IMR-90 (cell line): Measurements from ENCODE around the gene SEC24D. TPM values are rescaled to one million over a fixed set of nuclear protein-coding genes. Genes with fewer than 3 reads are reported as not detected.
A peak's percentile ranks its signal among the peaks of the same experiment; 100 is the strongest.

ENCODE experiments used
- ATAC-seq: fragments of 200-7000 bp; cut with Tn5 transposase; 2 replicates; pipeline ENCODE4 v1.9.1; 2020; ENCODE audit warnings: low read depth, mild to moderate bottlenecking, moderate library complexity
- BruUV-seq: library from RNA; stranded (reverse); fragments of 400-500 nt; replicated peaks from 2 replicates; lab custom pipeline; 2021; lab: Mats Ljungman, UMichigan
- CTCF ChIA-PET: fragments of 300-600 bp; formaldehyde crosslinking; extraction: SDS; loops from one replicate; lab custom pipeline; 2021; ENCODE audit warnings: antibody characterized with exemption; lab: Yijun Ruan, JAX
- POLR2A ChIA-PET: fragments of 300-600 bp; sonication (Branson Sonifier 250); formaldehyde crosslinking; loops from one replicate; lab custom pipeline; 2022; ENCODE audit warnings: antibody characterized with exemption; ENCODE audit not compliant: unreplicated experiment; lab: Charles Lee
- DNase-seq: peaks from one replicate; pipeline ENCODE4 v3.0.0; 2013
- H2AFZ ChIP-seq: replicated peaks from 2 replicates; pipeline ENCODE3; 2013; ENCODE audit warnings: low read length, mild to moderate bottlenecking; ENCODE audit not compliant: poor library complexity
- H2AK5ac ChIP-seq: 2 replicates; pipeline ENCODE4 v1.6.1; 2013; ENCODE audit warnings: low read depth, low read length, inconsistent platforms
- H2AK9ac ChIP-seq: replicated peaks from 2 replicates; pipeline ENCODE3; 2013; ENCODE audit warnings: mild to moderate bottlenecking, low read depth, low read length, moderate library complexity; ENCODE audit not compliant: poor library complexity
- H2BK120ac ChIP-seq: 2 replicates; pipeline ENCODE4 v1.6.1; 2013; ENCODE audit warnings: low read depth, low read length, inconsistent platforms
- H2BK15ac ChIP-seq: 3 replicates; pipeline ENCODE4 v1.6.1; 2013; ENCODE audit warnings: low read depth, low read length, inconsistent platforms
- H2BK20ac ChIP-seq: 2 replicates; pipeline ENCODE4 v1.6.1; 2013; ENCODE audit warnings: low read depth, mild to moderate bottlenecking, inconsistent platforms, low read length, moderate library complexity
- H2BK5ac ChIP-seq: 2 replicates; pipeline ENCODE4 v1.6.1; 2013; ENCODE audit warnings: mild to moderate bottlenecking, low read depth, low read length, inconsistent platforms; ENCODE audit not compliant: poor library complexity, severe bottlenecking
- H3K14ac ChIP-seq: replicated peaks from 2 replicates; pipeline ENCODE4 v1.6.1; 2013; ENCODE audit warnings: low read depth, low read length, inconsistent platforms
- H3K18ac ChIP-seq: 2 replicates; pipeline ENCODE4 v1.6.1; 2013; ENCODE audit warnings: low read depth, low read length, control low read depth
- H3K23ac ChIP-seq: 2 replicates; pipeline ENCODE4 v1.6.1; 2013; ENCODE audit warnings: low read depth, low read length, inconsistent platforms
- H3K27ac ChIP-seq: 2 replicates; pipeline ENCODE4 v1.5.1; 2013; ENCODE audit warnings: mild to moderate bottlenecking, control low read depth, low read length; ENCODE audit not compliant: insufficient read depth
- H3K27me3 ChIP-seq: 2 replicates; pipeline ENCODE4 v1.6.1; 2013; ENCODE audit warnings: low read length; ENCODE audit not compliant: control insufficient read depth, insufficient read depth
- H3K36me3 ChIP-seq: 2 replicates; pipeline ENCODE4 v1.6.1; 2013; ENCODE audit warnings: low read length, mixed read lengths; ENCODE audit not compliant: control insufficient read depth, insufficient read depth
- H3K4ac ChIP-seq: 2 replicates; pipeline ENCODE4 v1.6.1; 2013; ENCODE audit warnings: low read depth, low read length, inconsistent platforms
- H3K4me1 ChIP-seq: 2 replicates; pipeline ENCODE4 v1.6.1; 2013; ENCODE audit warnings: low read length, mixed read lengths; ENCODE audit not compliant: control insufficient read depth, insufficient read depth
- H3K4me2 ChIP-seq: 2 replicates; pipeline ENCODE4 v1.6.1; 2013; ENCODE audit warnings: low read depth, mild to moderate bottlenecking, control low read depth, low read length, moderate library complexity
- H3K4me3 ChIP-seq: 2 replicates; pipeline ENCODE4 v1.5.1; 2013; ENCODE audit warnings: low read depth, mild to moderate bottlenecking, control low read depth, low read length, moderate library complexity; ENCODE audit not compliant: insufficient read depth
- H3K56ac ChIP-seq: 2 replicates; pipeline ENCODE4 v1.6.1; 2013; ENCODE audit warnings: low read length, inconsistent platforms; ENCODE audit not compliant: insufficient read depth; ENCODE audit errors: extremely low read depth
- H3K79me1 ChIP-seq, 2 experiments: 2 replicates each; pipeline ENCODE4 v1.6.1; 2013; ENCODE audit warnings: low read length in 2 of 2, inconsistent platforms in 1 of 2, low read depth in 1 of 2
- H3K9ac ChIP-seq: 2 replicates; pipeline ENCODE4 v1.6.1; 2013; ENCODE audit warnings: low read depth, low read length, control low read depth
- H3K9me1 ChIP-seq: 2 replicates; pipeline ENCODE4 v1.6.1; 2013; ENCODE audit warnings: low read length, inconsistent platforms; ENCODE audit not compliant: insufficient read depth
- H3K9me3 ChIP-seq: 2 replicates; pipeline ENCODE4 v1.6.1; 2013; ENCODE audit warnings: low read length; ENCODE audit not compliant: control insufficient read depth, insufficient read depth
- H4K20me1 ChIP-seq: 2 replicates; pipeline ENCODE4 v1.6.1; 2013; ENCODE audit warnings: low read length, inconsistent platforms; ENCODE audit not compliant: insufficient read depth
- H4K5ac ChIP-seq: 2 replicates; pipeline ENCODE4 v1.6.1; 2013; ENCODE audit warnings: mild to moderate bottlenecking, low read depth, low read length, control low read depth
- H4K8ac ChIP-seq, 2 experiments: 2 replicates each; pipeline ENCODE4 v1.6.1; 2013; ENCODE audit warnings: low read depth in 2 of 2, low read length in 2 of 2, control low read depth in 1 of 2, inconsistent platforms in 1 of 2
- H4K91ac ChIP-seq: 2 replicates; pipeline ENCODE4 v1.6.1; 2013; ENCODE audit warnings: low read depth, low read length, inconsistent platforms; ENCODE audit not compliant: insufficient read depth
- MAFK ChIP-seq: IDR thresholded peaks from 2 replicates; pipeline ENCODE4 v1.6.1; 2012; ENCODE audit warnings: low read depth, low read length, improper control_type of control experiment
- USF2 ChIP-seq: fragments of 150-350 bp; IDR thresholded peaks from 2 replicates; pipeline ENCODE4 v1.6.1; 2017; ENCODE audit warnings: mild to moderate bottlenecking, antibody characterized with exemption, low read length, low read depth
- WGBS, 2 experiments: methylation state at CpG; one replicate each; pipeline versions ENCODE4 v1.1.5 to v1.1.7; 2013; ENCODE audit warnings: missing lambda C conversion rate in 2 of 2; ENCODE audit not compliant: insufficient read length in 1 of 2; ENCODE audit errors: extremely low coverage in 2 of 2; 5-methylcytosine and 5-hydroxymethylcytosine counted together
- dilution Hi-C: fragments of 300-500 bp; cut with HindIII; formaldehyde crosslinking; loops from one replicate; pipeline ENCODE4 v1.14.3; 2018; ENCODE audit warnings: low sequenced_read_pairs; ENCODE audit not compliant: unreplicated experiment
- in situ Hi-C: fragments of 300-500 bp; cut with MboI; formaldehyde crosslinking; loops from 3 replicates; pipeline ENCODE4 v1.14.3; 2019; ENCODE audit warnings: low sequenced_read_pairs, inconsistent platforms, mixed read lengths
- intact Hi-C: fragments of 100-400 bp; cut with micrococcal nuclease; formaldehyde crosslinking; loops from 2 replicates; pipeline ENCODE4 v1.10.0; 2022
- polyA plus RNA-seq, 3 experiments: library from polyadenylated mRNA; depleted of rRNA; stranded (reverse); fragments of >200 nt; gene quantifications; 2 replicates each; pipeline ENCODE4 v1.2.3, GENCODE V29; 2012; ENCODE audit warnings: low replicate concordance in 1 of 3
- total RNA-seq: library from RNA; depleted of rRNA; stranded (reverse); fragments of >200 nt; gene quantifications from 2 replicates; pipeline ENCODE4 v1.2.3, GENCODE V29; 2012

Gene SEC24D
- total and polyA plus RNA-seq, 2 of the 4 experiments (the other 2 are of a cell fraction) = 93.2 to 111 TPM

DNA sequence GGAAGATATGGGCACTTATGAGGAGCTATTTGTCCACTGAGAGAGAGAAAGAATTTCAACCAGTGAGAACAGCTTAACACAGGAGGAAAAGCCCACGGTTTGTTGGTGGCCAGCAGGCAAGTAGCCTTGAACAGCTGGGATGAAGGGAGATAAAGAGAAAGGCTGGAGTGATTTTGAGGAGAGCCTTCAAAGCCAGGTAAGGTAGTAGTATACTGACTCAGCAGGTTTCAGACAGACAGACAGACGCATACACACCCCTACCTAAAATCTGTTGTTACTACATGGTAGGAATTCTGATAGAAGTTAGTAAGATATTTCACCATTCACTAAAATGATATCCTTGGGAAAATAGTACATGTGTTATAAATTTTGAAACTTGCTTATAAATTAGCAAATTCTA lies 60.5 kb downstream of the SEC24D start:
- ATAC-seq (no peak), DNase-seq (no peak)
- H3K9me3 ChIP-seq = no peaks in the 10 kb centered on the region
- H4K8ac ChIP-seq = no peak overlapping the region
- H3K79me1 ChIP-seq = peaks cover 15 to 42% of the 10 kb centered on the region in 2 experiments
- dilution Hi-C loops = no loop called here
- H3K9ac ChIP-seq = no peak overlapping the region
- peaks cover 48% of the 10 kb centered on the region; the same call in 1 of the 2 replicates for H4K20me1 ChIP-seq
- no peak overlapping the region for H2AK5ac ChIP-seq
- POLR2A ChIA-PET = no interaction called here
- CTCF ChIA-PET = interaction anchor here (0.6 kb wide), 1 partner anchor 20 kb away, joined by 4 read pairs; no protein-coding TSS in a partner anchor
- peaks cover 10% of the 10 kb centered on the region for H3K9me1 ChIP-seq
- H3K18ac ChIP-seq = no peak overlapping the region
- intact Hi-C loops = no loop called here
- H4K91ac ChIP-seq = no peak overlapping the region
- H3K4me1 ChIP-seq = peaks cover 8% of the 10 kb centered on the region
- H3K27me3 ChIP-seq = no peaks in the 10 kb centered on the region
- no peak overlapping the region for H2BK15ac ChIP-seq
- BruUV-seq = no TSS peak
- 0 out of 2 replicates have a peak overlapping the region, but pooled peaks have one; percentile 10 for H3K14ac ChIP-seq
- no peak overlapping the region for H3K23ac ChIP-seq
- no peak overlapping the region for H3K56ac ChIP-seq
- H2BK5ac ChIP-seq = peak overlapping the region; percentile 21
- no peak overlapping the region for H3K27ac ChIP-seq
- H2BK120ac ChIP-seq = no peak overlapping the region
- no peak overlapping the region for H3K4me3 ChIP-seq
- peak; percentile 81 for TF ChIP-seq MAFK
- TF ChIP-seq USF2 = no peak
- H4K5ac ChIP-seq = no peak overlapping the region
- WGBS, 2 experiments = no CpG with 5 or more reads among the region's 2 CpGs
- H2AFZ ChIP-seq = no peak overlapping the region
- no peak overlapping the region for H2BK20ac ChIP-seq
- peaks cover 2% of the 10 kb centered on the region; the same call in 1 of the 2 replicates for H3K36me3 ChIP-seq
- H3K4ac ChIP-seq = peak overlapping the region; percentile 20; the same call in 1 of the 2 replicates
- in situ Hi-C loops = no loop called here
- no peak overlapping the region for H3K4me2 ChIP-seq
- H2AK9ac ChIP-seq = no peak overlapping the region
